CD4-positive, CD25-positive, alpha-beta regulatory T cell (primary cell): ENCODE measurements around the gene FSTL4. TPM values are rescaled to one million over a fixed set of nuclear protein-coding genes. Genes with fewer than 3 reads are reported as not detected.

Experiments used
- ATAC-seq, 2 donors: fragments of 150-1000 bp; cut with Tn5 transposase; one replicate each; pipeline ENCODE4 v1.10.0; 2021; ENCODE audit warnings: low read depth in 2 of 2, moderate number of reproducible peaks in 2 of 2, moderate library complexity in 1 of 2
- DNase-seq, 3 donors: peaks; one replicate each; pipeline versions ENCODE4 v3.0.0 to v3.0.0-alpha.2; 2012 to 2022; ENCODE audit warnings: mixed read lengths in 1 of 3
- H3K27ac ChIP-seq: one replicate; pipeline ENCODE4 v1.7.0; 2013; ENCODE audit warnings: mild to moderate bottlenecking, low read length; ENCODE audit not compliant: insufficient read depth, poor library complexity, severe bottlenecking
- H3K27me3 ChIP-seq: one replicate; pipeline ENCODE4 v1.7.0; 2013; ENCODE audit warnings: low read length; ENCODE audit not compliant: control insufficient read depth, insufficient read depth
- H3K36me3 ChIP-seq: one replicate; pipeline ENCODE4 v1.7.0; 2013; ENCODE audit warnings: mild to moderate bottlenecking, low read length, moderate library complexity; ENCODE audit not compliant: control insufficient read depth, insufficient read depth
- H3K4me1 ChIP-seq: 2 replicates; pipeline ENCODE4 v1.7.0; 2013; ENCODE audit warnings: mild to moderate bottlenecking, low read length; ENCODE audit not compliant: insufficient read depth, control insufficient read depth, poor library complexity, severe bottlenecking
- H3K4me3 ChIP-seq: one replicate; pipeline ENCODE4 v1.7.0; 2013; ENCODE audit warnings: low read depth, mild to moderate bottlenecking, low read length, moderate library complexity
- H3K9me3 ChIP-seq, 2 experiments: 1 replicate in 1 of 2; 2 replicates in 1 of 2; pipeline ENCODE4 v1.7.0; 2013; ENCODE audit warnings: low read length in 2 of 2, mild to moderate bottlenecking in 1 of 2, moderate library complexity in 1 of 2; ENCODE audit not compliant: control insufficient read depth in 2 of 2
- H3K27ac Mint-ChIP-seq, 3 donors: one replicate each; pipeline ENCODE4 v1.8.0; 2020 to 2022; ENCODE audit warnings: mild to moderate bottlenecking in 3 of 3, mixed read lengths in 3 of 3, moderate library complexity in 2 of 3
- H3K27me3 Mint-ChIP-seq: one replicate; pipeline ENCODE4 v1.8.0; 2022; ENCODE audit warnings: mild to moderate bottlenecking, mixed read lengths
- H3K36me3 Mint-ChIP-seq: one replicate; pipeline ENCODE4 v1.8.0; 2020; ENCODE audit warnings: mixed read lengths
- H3K4me1 Mint-ChIP-seq, 4 donors: one replicate each; pipeline ENCODE4 v1.8.0; 2020 to 2022; ENCODE audit warnings: mixed read lengths in 4 of 4, mild to moderate bottlenecking in 1 of 4
- H3K4me3 Mint-ChIP-seq, 4 donors: one replicate each; pipeline ENCODE4 v1.8.0; 2020 to 2022; ENCODE audit warnings: mild to moderate bottlenecking in 4 of 4, mixed read lengths in 4 of 4, moderate library complexity in 3 of 4
- H3K9me3 Mint-ChIP-seq, 7 donors: one replicate each; pipeline ENCODE4 v1.8.0; 2020 to 2022; ENCODE audit warnings: mixed read lengths in 7 of 7, mild to moderate bottlenecking in 3 of 7, moderate library complexity in 2 of 7
- polyA plus RNA-seq, 4 donors: library from polyadenylated mRNA; unstranded; fragments of 300-500 nt; fragmentation: Illumina TruSeq; gene quantifications; one replicate each; pipeline ENCODE4 v1.2.3, GENCODE V29; 2021
- total RNA-seq: library from RNA; stranded (reverse); gene quantifications from one replicate; pipeline ENCODE4 v1.2.3, GENCODE V29; 2022

Gene FSTL4
- total and polyA plus RNA-seq, 5 donors from 2014 or later, result 0.57 TPM; not detected in 4

DNA sequence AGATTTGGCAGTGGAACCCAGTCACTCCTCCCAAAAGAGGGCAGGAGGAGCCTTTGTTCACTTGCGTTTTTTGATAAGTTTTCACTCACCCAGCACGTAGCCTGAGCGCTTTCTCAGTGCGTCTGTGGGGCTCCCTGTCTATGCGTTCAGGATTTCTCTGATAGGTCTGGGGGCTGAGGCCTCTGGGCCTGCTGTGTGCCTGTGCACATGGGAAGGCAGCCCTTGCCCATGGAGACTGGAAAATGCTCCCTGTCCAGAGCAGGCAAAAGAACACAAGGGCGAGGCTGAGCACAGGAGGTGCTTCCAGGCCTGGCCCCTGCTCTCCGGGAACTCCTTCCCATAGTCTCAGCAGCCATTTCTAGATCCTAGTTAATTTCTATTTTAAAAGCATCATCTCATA, 249.9 kb downstream of the FSTL4 start:
- Histone ChIP-seq H3K27ac (no peak overlapping the region), H3K4me1 (no peaks in the 10 kb centered on the region), H3K4me3 (no peak overlapping the region), H3K9me3 (no peaks in the 10 kb centered on the region), H3K27me3 (no peaks in the 10 kb centered on the region), H3K36me3 (no peaks in the 10 kb centered on the region)
- H3K4me1 Mint-ChIP-seq, result no peaks in the 10 kb centered on the region
- H3K27ac Mint-ChIP-seq, result no peak overlapping the region
- H3K27me3 Mint-ChIP-seq, result peaks cover 14% of the 10 kb centered on the region
- no peaks in the 10 kb centered on the region for H3K9me3 Mint-ChIP-seq
- no peak overlapping the region for H3K4me3 Mint-ChIP-seq
- DNase-seq (no peak), ATAC-seq (no peak)
- no peaks in the 10 kb centered on the region for H3K36me3 Mint-ChIP-seq

DNA sequence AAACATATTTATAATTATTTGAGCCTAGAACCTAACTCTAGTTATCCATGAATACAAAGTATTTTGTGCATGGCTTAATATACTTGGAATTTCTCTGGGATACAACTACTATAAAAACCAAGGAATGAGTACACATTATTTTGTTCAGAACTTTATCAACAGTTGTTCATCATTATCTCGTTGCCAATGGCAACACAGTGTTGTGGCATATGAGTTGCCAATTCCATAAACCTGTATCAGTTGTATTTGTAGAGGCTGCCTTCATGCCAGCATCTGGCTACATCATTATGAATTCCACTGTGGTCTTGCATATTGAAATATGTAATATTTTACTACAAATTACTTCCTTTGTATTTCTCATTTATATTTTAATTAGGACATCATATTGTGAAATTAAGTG, 250.4 kb downstream of the FSTL4 start:
- H3K4me1 ChIP-seq, result no peaks in the 10 kb centered on the region
- Mint-ChIP-seq H3K9me3 (no peaks in the 10 kb centered on the region), H3K36me3 (no peaks in the 10 kb centered on the region), H3K4me1 (no peaks in the 10 kb centered on the region), H3K27ac (no peak overlapping the region), H3K4me3 (no peak overlapping the region), H3K27me3 (peaks cover 14% of the 10 kb centered on the region)
- no peak overlapping the region for H3K4me3 ChIP-seq
- H3K27me3 ChIP-seq, result no peaks in the 10 kb centered on the region
- H3K9me3 ChIP-seq, result no peaks in the 10 kb centered on the region
- no peak overlapping the region for H3K27ac ChIP-seq
- H3K36me3 ChIP-seq, result no peaks in the 10 kb centered on the region
- no peak for DNase-seq
- ATAC-seq, result no peak

DNA sequence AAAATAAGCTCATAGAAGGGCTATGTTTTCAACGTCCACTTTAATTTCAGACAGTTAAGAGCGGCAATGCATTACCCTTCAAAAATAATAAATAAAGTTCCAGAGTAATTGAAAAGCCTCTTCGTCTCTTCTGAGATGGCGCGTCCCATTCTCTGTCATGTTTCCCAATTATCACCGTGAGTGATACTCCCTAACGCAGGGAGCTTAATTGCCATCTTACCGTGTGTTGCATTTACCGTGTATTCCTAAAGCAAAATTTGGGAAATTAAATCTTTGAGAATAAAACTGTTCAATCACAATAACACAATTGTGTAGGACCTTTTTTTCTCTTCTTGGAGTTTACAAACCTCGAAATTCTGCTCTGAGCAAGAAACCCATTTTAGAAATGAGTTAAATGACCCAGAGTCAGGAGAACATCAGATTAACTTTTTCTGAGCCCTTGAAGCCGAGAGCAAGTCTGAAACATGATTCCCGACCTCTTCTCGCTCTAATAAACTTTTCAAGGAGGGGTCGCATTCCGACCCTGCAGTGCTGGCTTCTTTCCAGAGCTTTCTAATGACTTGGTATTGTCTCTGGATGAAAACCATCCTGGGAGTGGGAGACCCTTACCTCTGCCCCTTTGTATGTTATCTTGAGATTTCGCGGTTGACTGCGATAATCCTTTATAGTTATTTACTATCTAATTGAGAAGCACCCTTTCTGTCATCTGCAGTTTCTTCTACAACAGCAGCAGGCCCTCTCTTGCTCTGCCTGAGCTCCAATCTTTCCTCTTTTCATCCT, 251.5 kb downstream of the FSTL4 start:
- DNase-seq, result no peak
- H3K27me3 ChIP-seq, result no peaks in the 10 kb centered on the region
- Mint-ChIP-seq H3K4me1 (no peaks in the 10 kb centered on the region), H3K9me3 (no peaks in the 10 kb centered on the region), H3K27ac (no peak overlapping the region), H3K27me3 (peaks cover 18% of the 10 kb centered on the region), H3K4me3 (no peak overlapping the region), H3K36me3 (no peaks in the 10 kb centered on the region)
- no peak overlapping the region for H3K27ac ChIP-seq
- no peaks in the 10 kb centered on the region for H3K4me1 ChIP-seq
- ATAC-seq, result no peak
- no peaks in the 10 kb centered on the region for H3K9me3 ChIP-seq
- no peaks in the 10 kb centered on the region for H3K36me3 ChIP-seq
- H3K4me3 ChIP-seq, result no peak overlapping the region

DNA sequence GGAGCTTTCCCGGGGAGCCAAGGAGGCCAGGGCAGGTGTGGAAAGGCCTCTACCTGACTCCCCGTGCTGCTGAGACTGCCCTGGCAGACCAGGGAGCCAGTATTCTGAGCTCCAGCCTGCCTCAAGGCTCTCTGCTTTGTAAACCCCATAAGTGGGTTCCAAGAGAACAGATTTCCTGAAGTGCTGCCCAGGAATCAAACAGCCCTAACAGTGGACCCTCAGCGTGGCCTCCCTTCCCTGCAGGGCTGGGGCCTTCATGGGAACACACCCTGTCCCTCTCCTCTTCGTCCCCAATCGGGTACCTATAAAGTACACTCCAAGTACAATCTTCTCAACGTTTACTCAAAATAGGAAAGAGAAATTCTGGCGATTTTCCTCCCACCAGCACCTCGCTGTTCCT, 252.5 kb downstream of the FSTL4 start:
- no peaks in the 10 kb centered on the region for H3K36me3 Mint-ChIP-seq
- H3K27me3 ChIP-seq, result no peaks in the 10 kb centered on the region
- H3K36me3 ChIP-seq, result no peaks in the 10 kb centered on the region
- H3K4me1 ChIP-seq, result no peaks in the 10 kb centered on the region
- no peaks in the 10 kb centered on the region for H3K9me3 ChIP-seq
- H3K4me1 Mint-ChIP-seq, result no peaks in the 10 kb centered on the region
- H3K27ac Mint-ChIP-seq, result peak overlapping the region in 1 of 3 donors; percentile 16
- H3K9me3 Mint-ChIP-seq, result no peaks in the 10 kb centered on the region
- no peak overlapping the region for H3K27ac ChIP-seq
- DNase-seq, result no peak
- no peak overlapping the region for H3K4me3 ChIP-seq
- H3K27me3 Mint-ChIP-seq, result peaks cover 18% of the 10 kb centered on the region
- H3K4me3 Mint-ChIP-seq, result no peak overlapping the region
- no peak for ATAC-seq

DNA sequence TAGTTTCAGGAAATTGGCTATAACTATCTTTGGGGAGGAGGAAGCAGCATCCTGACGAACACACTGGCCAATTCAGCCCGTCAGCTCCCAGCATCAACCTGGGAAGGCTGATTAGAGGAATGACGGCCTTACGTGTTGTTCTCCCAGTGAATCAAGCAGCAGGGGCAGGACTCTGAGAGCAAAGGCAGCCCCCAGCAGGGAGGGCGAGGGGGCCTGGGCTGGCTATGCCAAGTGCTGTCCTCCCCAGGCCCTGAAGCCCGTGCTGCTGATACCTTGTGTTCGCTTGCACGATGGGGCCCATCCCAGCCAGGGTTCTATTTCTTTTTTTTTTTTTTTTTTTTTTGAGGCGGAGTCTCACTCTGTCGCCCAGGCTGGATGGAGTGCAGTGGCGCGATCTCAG, 254.1 kb downstream of the FSTL4 start:
- no peak overlapping the region for H3K27ac ChIP-seq
- no peaks in the 10 kb centered on the region for H3K4me1 ChIP-seq
- no peak overlapping the region for H3K27ac Mint-ChIP-seq
- no peaks in the 10 kb centered on the region for H3K9me3 ChIP-seq
- no peaks in the 10 kb centered on the region for H3K36me3 Mint-ChIP-seq
- no peak for DNase-seq
- no peaks in the 10 kb centered on the region for H3K4me1 Mint-ChIP-seq
- H3K4me3 Mint-ChIP-seq, result no peak overlapping the region
- peaks cover 14% of the 10 kb centered on the region for H3K27me3 Mint-ChIP-seq
- ATAC-seq, result no peak
- H3K36me3 ChIP-seq, result no peaks in the 10 kb centered on the region
- no peaks in the 10 kb centered on the region for H3K9me3 Mint-ChIP-seq
- H3K27me3 ChIP-seq, result no peaks in the 10 kb centered on the region
- H3K4me3 ChIP-seq, result no peak overlapping the region

DNA sequence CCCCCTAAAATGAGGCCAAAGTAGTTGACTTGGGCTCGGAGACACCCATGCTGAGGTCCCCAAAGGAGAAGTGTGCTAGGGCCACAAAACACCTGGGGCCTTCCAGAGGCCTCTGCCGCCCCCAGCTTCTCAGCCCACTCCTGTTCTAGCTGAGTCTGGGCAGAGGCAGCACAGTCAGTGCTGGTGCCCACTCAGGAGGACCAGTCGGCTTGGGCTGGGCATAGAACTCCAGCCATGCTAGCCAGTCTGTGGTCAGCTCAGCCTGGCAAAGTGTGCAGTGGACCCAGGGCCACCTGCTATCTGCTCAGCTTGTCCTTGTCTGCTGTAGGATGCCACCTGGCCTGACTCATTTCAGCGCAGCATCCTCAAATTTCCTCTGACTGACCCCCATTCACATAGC, 254.6 kb downstream of the FSTL4 start:
- H3K36me3 Mint-ChIP-seq, result no peaks in the 10 kb centered on the region

DNA sequence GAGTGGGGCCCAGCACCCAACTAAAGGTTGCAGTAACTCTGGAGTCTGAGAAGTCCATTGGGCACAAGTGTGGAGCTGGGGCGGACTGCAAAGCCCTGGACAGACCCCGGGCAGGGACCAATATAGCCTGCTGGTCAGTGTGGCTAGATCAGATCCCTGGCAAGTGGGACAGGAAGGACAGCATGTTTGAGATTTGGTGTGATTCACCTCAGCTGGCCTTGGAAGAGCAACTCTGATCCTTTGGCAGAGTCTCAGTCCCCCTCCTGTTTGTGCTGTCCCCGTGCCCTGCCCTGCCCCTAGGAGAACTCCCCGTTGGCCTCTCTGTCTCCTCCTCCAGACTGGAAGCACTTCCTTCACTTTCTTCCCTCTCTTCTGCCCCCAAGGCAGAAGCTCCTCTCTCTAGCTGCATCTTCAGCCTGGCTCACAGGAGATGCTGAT, 255.3 kb downstream of the FSTL4 start:
- H3K9me3 Mint-ChIP-seq, result peaks cover 0 to 2% (median 0%) of the 10 kb centered on the region in 7 donors
- H3K9me3 ChIP-seq, result no peaks in the 10 kb centered on the region
- H3K36me3 ChIP-seq, result no peaks in the 10 kb centered on the region
- H3K27ac ChIP-seq, result no peak overlapping the region
- H3K27ac Mint-ChIP-seq, result no peak overlapping the region
- no peaks in the 10 kb centered on the region for H3K36me3 Mint-ChIP-seq
- H3K4me1 Mint-ChIP-seq, result no peaks in the 10 kb centered on the region
- no peaks in the 10 kb centered on the region for H3K27me3 ChIP-seq
- no peak for DNase-seq
- no peak for ATAC-seq
- H3K27me3 Mint-ChIP-seq, result peaks cover 20% of the 10 kb centered on the region
- no peak overlapping the region for H3K4me3 Mint-ChIP-seq
- no peaks in the 10 kb centered on the region for H3K4me1 ChIP-seq
- H3K4me3 ChIP-seq, result no peak overlapping the region

More for the DNA sequence above, 254.6 kb downstream of the FSTL4 start:
- Mint-ChIP-seq H3K4me3 (no peak overlapping the region), H3K27ac (no peak overlapping the region), H3K27me3 (peaks cover 14% of the 10 kb centered on the region), H3K9me3 (peaks cover 0 to 2% (median 0%) of the 10 kb centered on the region in 7 donors), H3K4me1 (no peaks in the 10 kb centered on the region)
- Histone ChIP-seq H3K27ac (no peak overlapping the region), H3K9me3 (no peaks in the 10 kb centered on the region), H3K4me1 (no peaks in the 10 kb centered on the region), H3K27me3 (no peaks in the 10 kb centered on the region), H3K36me3 (no peaks in the 10 kb centered on the region), H3K4me3 (no peak overlapping the region)
- no peak for DNase-seq
- no peak for ATAC-seq

DNA sequence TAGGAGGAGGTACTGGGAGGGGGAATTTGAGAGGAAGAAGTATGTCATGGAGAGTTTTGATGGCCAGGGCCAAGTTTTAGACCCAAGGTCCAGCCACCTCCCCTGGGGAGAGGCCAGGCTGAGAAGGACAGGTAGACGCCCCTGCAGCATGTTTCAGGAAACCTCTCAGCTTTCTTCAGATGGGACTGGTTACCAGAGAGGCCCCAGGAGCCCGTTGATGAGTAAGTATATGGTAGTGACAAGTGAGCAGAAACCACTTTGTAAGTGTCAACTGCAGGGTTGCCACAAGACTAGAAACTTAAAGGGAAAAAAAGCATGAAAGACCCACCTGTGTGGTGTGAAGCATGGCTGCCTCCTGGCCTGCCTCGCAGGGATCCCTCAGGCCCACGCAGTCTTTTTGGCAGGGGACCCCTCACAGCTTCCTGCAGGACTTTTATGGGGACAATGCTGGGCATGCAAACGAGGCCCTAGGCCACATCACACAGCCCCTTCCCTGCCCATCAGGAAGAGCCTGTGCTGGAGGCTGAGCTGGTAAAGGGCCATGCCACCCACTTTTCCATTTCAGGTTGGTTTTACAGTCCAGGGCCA, 255.9 kb downstream of the FSTL4 start:
- Histone ChIP-seq H3K27me3 (no peaks in the 10 kb centered on the region), H3K4me1 (no peaks in the 10 kb centered on the region), H3K9me3 (no peaks in the 10 kb centered on the region), H3K27ac (no peak overlapping the region), H3K36me3 (no peaks in the 10 kb centered on the region), H3K4me3 (no peak overlapping the region)
- H3K36me3 Mint-ChIP-seq, result no peaks in the 10 kb centered on the region
- no peak overlapping the region for H3K27ac Mint-ChIP-seq
- H3K4me3 Mint-ChIP-seq, result no peak overlapping the region
- no peak for ATAC-seq
- DNase-seq, result no peak
- peaks cover 0 to 2% (median 0%) of the 10 kb centered on the region in 7 donors for H3K9me3 Mint-ChIP-seq
- no peaks in the 10 kb centered on the region for H3K4me1 Mint-ChIP-seq
- peaks cover 20% of the 10 kb centered on the region for H3K27me3 Mint-ChIP-seq
